DMS153 treated with DMSO at 0.1 percent for 48 hours (cell line): ENCODE data around the gene SLC26A2.

ENCODE experiments used
- DNase-seq: peaks from one replicate; lab custom pipeline; 2025; ENCODE audit not compliant: unreplicated experiment; lab: John Stamatoyannopoulos, UW

SLC26A2 gene

DNA sequence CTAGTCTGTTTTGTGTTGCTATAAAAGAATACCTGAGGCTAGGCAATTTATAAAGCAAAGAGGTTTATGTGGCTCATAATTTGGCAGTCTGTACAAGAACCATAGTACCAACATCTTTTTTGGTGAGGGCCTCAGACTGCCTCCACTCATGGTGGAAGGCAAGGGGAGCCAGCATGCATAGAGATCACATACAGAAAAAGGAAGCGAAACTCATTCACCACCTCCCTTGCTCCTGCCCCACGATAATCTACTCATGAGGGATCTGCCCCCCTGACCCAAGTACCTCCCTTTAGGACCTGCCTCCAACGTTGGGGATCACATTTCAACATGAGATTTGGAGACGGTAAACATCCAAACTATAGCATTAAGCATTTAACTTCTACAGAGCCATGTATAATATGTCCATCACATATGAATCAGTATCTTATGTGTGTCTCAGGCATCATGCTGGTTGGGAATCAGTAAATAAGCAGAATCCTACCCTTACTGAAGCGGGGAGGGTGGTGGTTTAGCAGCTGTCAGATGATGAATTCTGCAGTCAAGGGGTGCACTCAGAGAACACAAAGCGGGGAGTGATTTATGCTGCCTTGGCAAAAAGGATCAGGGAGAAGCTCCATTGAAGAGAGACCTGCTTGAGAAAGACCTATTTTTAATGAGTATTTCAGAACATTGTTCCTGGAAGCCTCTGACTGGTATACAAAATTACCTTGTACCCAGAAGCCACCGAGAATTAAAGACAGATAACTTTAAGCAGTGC is 74.8 kb downstream of the SLC26A2 start:
- no peak for DNase-seq

DNA sequence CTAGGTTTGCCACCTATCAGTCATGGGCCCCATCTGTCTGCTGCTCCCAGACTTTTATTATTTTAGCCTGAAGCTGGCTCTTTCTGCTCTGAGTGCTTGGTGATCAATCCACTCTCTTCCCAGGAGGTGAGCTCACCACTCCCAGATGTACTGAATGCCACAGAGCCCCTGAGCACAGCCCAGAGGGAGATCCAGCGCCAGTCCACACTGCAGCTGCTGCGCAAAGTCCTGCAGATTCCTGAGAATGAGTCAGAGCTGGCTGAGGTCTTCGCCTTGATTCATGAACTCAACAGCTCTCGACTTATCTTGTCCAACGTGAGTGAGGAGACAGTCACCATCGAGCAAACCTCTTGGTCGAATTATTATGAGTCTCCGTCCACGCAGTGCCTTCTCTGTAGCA is 76.0 kb downstream of the SLC26A2 start:
- DNase-seq = no peak
